GM13977 (cell line): ENCODE measurements around the gene RASGRP1.

Experiments
- DNase-seq: peaks from one replicate; pipeline ENCODE4 v3.0.0; 2012; ENCODE audit warnings: low spot score
- in situ Hi-C: fragments of 300-500 bp; cut with MboI; formaldehyde crosslinking; loops from one replicate; pipeline ENCODE4 v1.12.0; 2022; ENCODE audit warnings: low sequenced_read_pairs, low pct_unique_long_range_greater_than_20kb, mixed read lengths, inconsistent platforms; ENCODE audit not compliant: unreplicated experiment
- TF ChIP-seq, protein P1 (sequence below): IDR thresholded peaks from 2 replicates; pipeline ENCODE4 v1.5.1; 2012; ENCODE audit warnings: mild to moderate bottlenecking, control low read depth; ENCODE audit not compliant: insufficient read depth; ENCODE audit errors: extremely low read depth, missing control alignments

RASGRP1 gene

DNA sequence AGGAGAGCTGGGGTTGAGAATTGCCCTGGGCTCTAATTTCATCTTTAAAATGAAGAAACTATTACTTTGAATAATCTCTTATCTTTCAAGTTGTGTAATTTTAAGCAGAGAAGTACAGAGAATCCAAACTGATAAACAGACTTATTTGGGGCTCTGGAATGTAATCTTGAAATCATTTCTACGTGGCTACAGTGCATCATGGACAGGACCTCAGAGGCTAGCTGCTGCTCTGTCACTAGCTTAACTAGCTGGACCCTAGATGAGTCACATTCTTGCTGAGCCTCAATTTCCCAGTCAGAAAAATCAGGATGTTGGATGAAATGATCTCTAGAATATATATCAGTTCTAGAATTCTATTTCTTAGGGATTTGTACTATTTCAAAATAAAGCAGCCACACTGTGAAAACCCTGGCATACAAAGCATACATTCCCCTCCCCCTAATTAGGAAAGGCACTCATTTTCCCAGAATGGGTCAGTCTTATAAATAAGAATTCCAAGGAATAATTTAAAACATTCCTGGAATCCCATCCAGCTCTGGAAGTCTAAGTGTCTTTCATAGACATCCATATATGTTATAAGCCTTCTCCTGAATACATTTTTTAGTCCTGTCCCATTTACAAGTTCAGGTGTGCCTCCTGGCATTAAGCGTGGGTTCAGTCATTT is 47.2 kb downstream of the RASGRP1 start:
- in situ Hi-C loops = no loop called here
- no peak for DNase-seq
- TF ChIP-seq, protein P1, sequence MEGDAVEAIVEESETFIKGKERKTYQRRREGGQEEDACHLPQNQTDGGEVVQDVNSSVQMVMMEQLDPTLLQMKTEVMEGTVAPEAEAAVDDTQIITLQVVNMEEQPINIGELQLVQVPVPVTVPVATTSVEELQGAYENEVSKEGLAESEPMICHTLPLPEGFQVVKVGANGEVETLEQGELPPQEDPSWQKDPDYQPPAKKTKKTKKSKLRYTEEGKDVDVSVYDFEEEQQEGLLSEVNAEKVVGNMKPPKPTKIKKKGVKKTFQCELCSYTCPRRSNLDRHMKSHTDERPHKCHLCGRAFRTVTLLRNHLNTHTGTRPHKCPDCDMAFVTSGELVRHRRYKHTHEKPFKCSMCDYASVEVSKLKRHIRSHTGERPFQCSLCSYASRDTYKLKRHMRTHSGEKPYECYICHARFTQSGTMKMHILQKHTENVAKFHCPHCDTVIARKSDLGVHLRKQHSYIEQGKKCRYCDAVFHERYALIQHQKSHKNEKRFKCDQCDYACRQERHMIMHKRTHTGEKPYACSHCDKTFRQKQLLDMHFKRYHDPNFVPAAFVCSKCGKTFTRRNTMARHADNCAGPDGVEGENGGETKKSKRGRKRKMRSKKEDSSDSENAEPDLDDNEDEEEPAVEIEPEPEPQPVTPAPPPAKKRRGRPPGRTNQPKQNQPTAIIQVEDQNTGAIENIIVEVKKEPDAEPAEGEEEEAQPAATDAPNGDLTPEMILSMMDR = no peak

DNA sequence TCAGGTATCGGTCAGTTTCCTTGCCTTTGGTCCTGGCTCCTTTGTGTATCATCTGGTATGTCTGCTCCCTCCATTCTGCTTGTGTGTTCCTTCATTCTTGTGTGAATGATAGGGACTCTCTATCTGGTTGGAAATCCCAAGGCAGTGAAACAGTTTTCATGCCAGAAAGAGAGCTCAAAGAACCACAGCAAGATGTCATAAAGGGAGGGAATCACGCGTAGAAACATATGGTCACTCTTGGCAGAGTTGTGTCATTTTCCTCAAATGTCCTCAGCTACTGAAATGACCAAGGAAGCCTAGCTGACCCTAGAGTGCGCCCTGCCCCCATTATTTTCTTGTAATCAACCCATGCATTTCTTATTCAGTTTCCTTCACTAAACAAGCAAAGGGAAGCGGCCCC is 48.0 kb downstream of the RASGRP1 start:
- TF ChIP-seq, protein P1 = no peak
- in situ Hi-C loops = no loop called here
- DNase-seq = no peak

- in situ Hi-C loops = no loop called here
- TF ChIP-seq, protein P1 = no peak
- DNase-seq = no peak
Measured at GRCh38 chr15:38514601-38515000, 50.0 kb downstream of the RASGRP1 start.

GRCh38 chr15:38512901-38513300 is 51.7 kb downstream of the RASGRP1 start:
- no peak for DNase-seq
- in situ Hi-C loops = no loop called here
- TF ChIP-seq, protein P1 = no peak

- TF ChIP-seq, protein P1 = no peak
Measured at GRCh38 chr15:38509152-38509551, 55.5 kb downstream of the RASGRP1 start.

DNA sequence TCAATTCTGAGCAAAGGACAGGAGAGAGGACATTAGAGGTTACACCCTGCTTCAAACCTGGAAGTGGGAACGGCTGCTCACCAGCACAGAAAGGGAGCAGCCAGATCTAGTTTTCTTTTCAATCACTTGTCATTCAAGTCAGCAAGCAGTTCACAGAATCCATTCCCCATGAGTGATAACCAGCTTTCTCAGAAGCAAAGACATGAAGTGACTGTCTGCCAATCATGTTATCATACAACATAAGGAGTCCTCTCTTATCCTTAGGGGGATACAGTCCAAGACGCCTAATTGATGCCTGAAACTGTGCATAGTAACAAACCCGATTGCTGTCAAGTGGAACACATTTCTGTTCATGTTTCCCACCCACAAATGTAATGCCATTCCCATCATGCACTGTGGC is 56.0 kb downstream of the RASGRP1 start:
- in situ Hi-C loops = no loop called here
- DNase-seq = no peak
- TF ChIP-seq, protein P1 = no peak

More at GRCh38 chr15:38509152-38509551, 55.5 kb downstream of the RASGRP1 start:
- DNase-seq = no peak
- in situ Hi-C loops = no loop called here
